Stimulated activated CD8-positive, alpha-beta memory T cell treated with anti-CD3 and anti-CD28 coated beads, Interleukin-12 subunit alpha, Interleukin-12 subunit beta, amount 100 ng/mL, for 4 hours (primary cell): ENCODE measurements around the gene OR6C76.

Source experiments
- DNase-seq: peaks from one replicate; pipeline ENCODE4 v3.0.0-alpha.2; 2020; ENCODE audit warnings: low read depth

OR6C76 gene

GRCh38 chr12:55469291-55469690, 43.2 kb downstream of the OR6C76 start:
- no peak for DNase-seq

DNA sequence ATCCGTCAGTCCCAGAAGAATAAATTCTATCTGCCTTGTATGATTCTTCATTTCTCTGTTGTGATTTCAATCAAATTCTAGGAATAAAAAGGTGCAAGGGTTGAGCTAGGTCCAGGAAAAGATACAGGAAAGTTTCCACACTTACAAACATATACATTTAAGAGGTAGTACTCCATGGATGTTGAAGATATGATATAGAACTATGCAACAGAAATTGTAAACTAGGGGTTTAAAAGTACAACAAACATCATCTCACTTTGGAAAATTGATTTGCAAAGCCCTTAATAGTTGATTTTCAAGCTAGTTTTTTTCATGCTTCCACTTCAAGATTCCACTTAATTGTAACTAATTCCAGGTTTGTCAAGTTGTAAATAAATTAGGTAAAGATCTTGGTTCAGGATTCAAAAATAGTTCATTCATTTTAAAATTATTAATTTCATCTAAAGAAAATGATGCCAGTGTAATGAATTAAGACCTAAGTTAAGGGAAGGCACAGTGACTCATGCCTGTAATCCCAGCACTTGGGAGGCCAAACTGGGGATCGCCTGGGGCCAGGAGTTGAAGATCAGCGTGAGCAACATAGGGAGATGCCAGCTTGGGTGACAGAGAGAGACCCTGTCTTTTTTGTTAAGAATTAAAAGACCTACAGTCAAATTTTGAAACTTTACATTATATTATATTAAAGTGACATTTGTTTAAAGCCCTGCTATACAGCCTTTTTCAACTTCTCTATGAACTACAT, 44.2 kb downstream of the OR6C76 start, which contains the start of gene OR6C70:
OR6C70 (minus strand) TSS at position 51 of the 742 bp plus-strand sequence; CDS start at position 51, 0 bp downstream.
- no peak for DNase-seq

DNA sequence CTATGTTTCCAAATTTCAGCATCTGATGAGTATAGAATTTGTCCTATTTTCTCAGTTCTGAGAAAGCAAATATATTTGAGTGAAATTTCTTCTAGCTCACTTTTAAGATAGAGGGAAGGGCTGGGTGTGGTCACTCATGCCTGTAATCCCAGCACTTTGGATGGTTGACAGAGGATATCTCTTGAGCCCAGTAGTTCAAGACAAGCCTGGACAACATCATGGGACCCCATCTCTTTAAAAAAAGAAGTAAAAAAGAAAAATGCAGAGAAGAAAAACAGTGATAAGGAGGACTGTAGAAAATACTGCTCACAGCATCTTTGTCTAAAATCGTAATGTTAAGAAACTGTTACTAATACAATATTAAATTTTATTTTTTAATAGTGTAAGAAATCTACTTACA, 46.2 kb downstream of the OR6C76 start:
- DNase-seq: no peak
